Right lobe of liver (tissue), 6 donors: ENCODE measurements around the gene SCEL. TPM values are rescaled to one million over a fixed set of nuclear protein-coding genes. Genes with fewer than 3 reads are reported as not detected.

ENCODE experiments used
- ATAC-seq, 4 donors: fragments of 200-7000 bp; cut with Tn5 transposase; one replicate each; pipeline ENCODE4 v1.9.1; 2020; ENCODE audit warnings: mild to moderate bottlenecking in 4 of 4, moderate library complexity in 4 of 4
- DNase-seq, 3 donors: peaks; one replicate each; pipeline ENCODE4 v3.0.0-alpha.2; 2020
- H3K27ac ChIP-seq, 3 donors: fragments of 200-600 bp; one replicate each; pipeline ENCODE4 v1.8.0; 2022
- H3K27me3 ChIP-seq, 2 donors: fragments of 200-600 bp; one replicate each; pipeline ENCODE4 v1.8.0; 2022
- H3K36me3 ChIP-seq, 4 donors: fragments of 200-600 bp; sonication (generic) in 1 of 4; one replicate each; pipeline versions ENCODE4 v1.5.1 to v1.8.0; 2017 to 2022; ENCODE audit warnings: control low read depth in 1 of 4
- H3K4me1 ChIP-seq, 4 donors: fragments of 200-600 bp; sonication (generic) in 1 of 4; one replicate each; pipeline versions ENCODE4 v1.5.1 to v1.8.0; 2017 to 2022; ENCODE audit warnings: control low read depth in 1 of 4
- H3K4me3 ChIP-seq, 3 donors: fragments of 200-600 bp; one replicate each; pipeline ENCODE4 v1.8.0; 2022
- H3K9me3 ChIP-seq, 4 donors: fragments of 200-600 bp; sonication (generic) in 1 of 4; one replicate each; pipeline versions ENCODE4 v1.5.1 to v1.8.0; 2017 to 2022; ENCODE audit warnings: control low read depth in 1 of 4
- CTCF ChIP-seq, 4 donors: fragments of 200-600 bp in 3 of 4; fragments of 450-650 bp in 1 of 4; IDR thresholded peaks; one replicate each; pipeline versions ENCODE4 v1.5.1 to v1.8.0; 2016 to 2022; ENCODE audit warnings: antibody characterized with exemption in 4 of 4, mild to moderate bottlenecking in 2 of 4
- POLR2A ChIP-seq: fragments of 450-650 bp; IDR thresholded peaks from one replicate; pipeline ENCODE4 v1.6.1; 2017; ENCODE audit warnings: antibody characterized with exemption, mild to moderate bottlenecking
- WGBS: methylation state at CpG from one replicate; pipeline ENCODE4 v1.1.6; 2018; ENCODE audit warnings: low coverage, low lambda C conversion rate; ENCODE audit not compliant: insufficient coverage; ENCODE audit errors: missing lambda C conversion rate; 5-methylcytosine and 5-hydroxymethylcytosine counted together
- intact Hi-C, 2 donors: fragments of 100-400 bp; cut with DNase I; formaldehyde crosslinking; loops; one replicate each; pipeline versions ENCODE4 v1.11.2 to v1.14.1; 2022
- total RNA-seq, 6 experiments: library from RNA; depleted of rRNA in 2 of 6; stranded (reverse); fragments of >200 nt in 2 of 6; fragmentation: NEBNext Ultra II Directional in 3 of 6; extraction: Animal tissue kit (Norgen Biotek cat#: 25700) in 3 of 6; gene quantifications; one replicate each; pipeline versions ENCODE4 v1.1.0 to v1.2.4, GENCODE V29; 2016 to 2023
- donor health status: DM: no; HTN: yes; CAD: no.
- donor health status: DM: no; HTN: no; CAD: no.
- donor health status: DM: no; HTN: no; CAD: no.
- donor health status: DM: no; HTN: yes; CAD: no.
- donor health status: DM: no; HTN: yes; CAD: no.

SCEL gene
- total RNA-seq, 6 experiments from 2014 or later = not detected

DNA sequence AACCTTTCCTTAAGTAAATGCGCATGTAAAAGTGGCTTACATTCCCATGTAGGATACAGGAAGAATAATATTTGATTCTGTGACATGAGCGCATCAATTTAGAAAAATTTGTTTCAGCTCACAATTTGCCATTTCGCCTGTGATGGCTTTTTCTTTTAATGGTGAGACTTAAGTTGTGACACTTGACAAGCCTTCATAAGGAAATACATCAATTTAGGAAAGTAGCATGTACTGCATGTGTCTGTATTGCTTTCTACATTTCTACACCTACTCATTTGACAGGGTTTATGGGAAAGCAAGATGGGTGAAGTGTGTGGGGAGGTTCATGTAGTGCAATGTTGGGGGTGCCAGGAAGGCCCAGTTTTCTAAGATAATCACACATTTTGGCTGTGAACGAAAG, 12.1 kb upstream of the SCEL start:
- H3K36me3 ChIP-seq = no peaks in the 10 kb centered on the region
- WGBS = 90% methylated on average over 4 of the region's 4 CpGs
- no peaks in the 10 kb centered on the region for H3K4me1 ChIP-seq
- intact Hi-C loops = no loop called here
- TF ChIP-seq POLR2A = no peak
- TF ChIP-seq CTCF (IDR thresholded peaks at IDR 0.05) = no peak
- no peaks in the 10 kb centered on the region for H3K27me3 ChIP-seq
- no peak overlapping the region for H3K27ac ChIP-seq
- DNase-seq (no peak), ATAC-seq (no peak)
- no peak overlapping the region for H3K4me3 ChIP-seq
- no peaks in the 10 kb centered on the region for H3K9me3 ChIP-seq

DNA sequence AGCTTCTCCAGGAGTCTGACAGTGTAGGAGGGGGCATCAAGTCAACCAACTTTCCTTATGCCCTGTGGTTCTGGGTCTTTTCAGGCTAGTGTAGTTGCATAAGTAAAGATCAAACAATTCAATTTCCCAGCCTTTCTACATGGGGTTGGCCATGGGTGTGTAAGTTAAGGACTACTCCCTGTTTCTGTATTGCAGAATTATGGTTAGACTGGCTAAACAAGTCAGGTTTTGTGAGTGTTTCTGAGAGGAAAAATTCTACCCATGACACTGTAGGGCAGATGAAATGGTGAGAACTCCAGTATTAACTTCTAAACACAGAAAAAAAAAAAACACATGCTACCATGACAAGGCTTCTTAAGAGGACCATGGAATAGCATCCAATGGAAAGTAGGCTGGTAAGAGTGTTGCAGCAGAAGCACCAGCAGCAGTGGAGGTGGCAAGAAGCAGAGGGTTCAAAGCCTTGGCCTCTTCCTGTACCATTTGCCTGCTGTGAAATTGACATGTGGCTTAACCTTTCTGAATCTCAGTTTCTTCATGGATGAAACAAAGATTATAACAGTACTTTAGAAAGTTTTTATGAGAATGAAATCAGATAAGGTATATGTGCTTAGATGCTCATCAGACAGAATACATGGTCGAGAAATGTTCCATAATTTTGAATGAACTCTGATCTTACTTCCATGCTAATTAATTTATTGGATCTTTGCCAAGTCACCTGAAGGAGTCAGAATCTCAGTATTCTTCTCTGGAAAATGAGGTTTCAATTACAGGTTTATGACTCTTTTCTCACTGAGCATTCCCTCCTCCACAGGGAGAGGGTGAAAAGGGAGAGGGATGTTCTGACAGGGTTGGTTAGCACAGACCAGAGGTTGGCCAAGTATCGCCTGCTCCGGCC, 11.4 kb upstream of the SCEL start:
- H3K4me3 ChIP-seq = no peak overlapping the region
- H3K27ac ChIP-seq = no peak overlapping the region
- ATAC-seq = no peak
- H3K9me3 ChIP-seq = no peaks in the 10 kb centered on the region
- H3K27me3 ChIP-seq = no peaks in the 10 kb centered on the region
- intact Hi-C loops = no loop called here
- no peak for TF ChIP-seq POLR2A
- TF ChIP-seq CTCF (IDR thresholded peaks at IDR 0.05) = no peak
- no peak for DNase-seq
- 50% methylated on average over 1 of the region's 3 CpGs for WGBS
- H3K36me3 ChIP-seq = no peaks in the 10 kb centered on the region
- no peaks in the 10 kb centered on the region for H3K4me1 ChIP-seq

DNA sequence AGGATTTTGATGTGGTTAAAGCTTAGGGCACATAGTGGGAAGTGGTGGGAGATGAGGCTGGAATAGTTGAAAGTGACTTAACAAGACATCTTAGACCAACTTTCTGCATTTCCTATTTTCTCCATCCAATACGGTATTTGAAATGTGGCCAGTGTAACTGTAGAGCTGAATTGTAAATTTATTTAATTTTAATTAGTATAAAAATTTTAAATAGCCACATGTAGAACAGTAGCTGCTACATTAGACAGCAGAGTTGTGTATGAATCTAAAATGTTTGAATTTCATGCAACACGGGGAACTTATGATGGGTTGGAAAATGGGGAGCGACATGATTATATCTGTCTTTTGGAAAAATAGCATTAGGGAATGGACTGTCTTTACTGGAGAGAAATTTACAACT, 7.1 kb upstream of the SCEL start:
- Histone ChIP-seq H3K36me3 (no peaks in the 10 kb centered on the region), H3K4me1 (no peaks in the 10 kb centered on the region), H3K9me3 (no peaks in the 10 kb centered on the region), H3K27ac (no peak overlapping the region), H3K4me3 (no peak overlapping the region), H3K27me3 (no peaks in the 10 kb centered on the region)
- DNase-seq = no peak
- WGBS = 67% methylated on average over 3 of the region's 3 CpGs
- no peak for ATAC-seq
- TF ChIP-seq POLR2A = no peak
- no peak for TF ChIP-seq CTCF (IDR thresholded peaks at IDR 0.05)
- intact Hi-C loops = no loop called here

GRCh38 chr13:77528834-77529500, 6.5 kb upstream of the SCEL start:
- intact Hi-C loops = no loop called here
- DNase-seq (no peak), ATAC-seq (no peak)
- Histone ChIP-seq H3K27ac (no peak overlapping the region), H3K9me3 (no peaks in the 10 kb centered on the region), H3K27me3 (no peaks in the 10 kb centered on the region), H3K36me3 (no peaks in the 10 kb centered on the region), H3K4me1 (no peaks in the 10 kb centered on the region), H3K4me3 (no peak overlapping the region)
- WGBS = 39% methylated on average over 3 of the region's 4 CpGs
- TF ChIP-seq POLR2A (no peak), CTCF (IDR thresholded peaks at IDR 0.05) (no peak)
